IMR-90 (cell line): Measurements from ENCODE around the gene KCTD16. TPM values are rescaled to one million over a fixed set of nuclear protein-coding genes. Genes with fewer than 3 reads are reported as not detected.

ENCODE experiments used
- ATAC-seq: fragments of 200-7000 bp; cut with Tn5 transposase; 2 replicates; pipeline ENCODE4 v1.9.1; 2020; ENCODE audit warnings: low read depth, mild to moderate bottlenecking, moderate library complexity
- BruUV-seq: library from RNA; stranded (reverse); fragments of 400-500 nt; replicated peaks from 2 replicates; lab custom pipeline; 2021; lab: Mats Ljungman, UMichigan
- CTCF ChIA-PET: fragments of 300-600 bp; formaldehyde crosslinking; extraction: SDS; loops from one replicate; lab custom pipeline; 2021; ENCODE audit warnings: antibody characterized with exemption; lab: Yijun Ruan, JAX
- POLR2A ChIA-PET: fragments of 300-600 bp; sonication (Branson Sonifier 250); formaldehyde crosslinking; loops from one replicate; lab custom pipeline; 2022; ENCODE audit warnings: antibody characterized with exemption; ENCODE audit not compliant: unreplicated experiment; lab: Charles Lee
- DNase-seq: peaks from one replicate; pipeline ENCODE4 v3.0.0; 2013
- H2AFZ ChIP-seq: replicated peaks from 2 replicates; pipeline ENCODE3; 2013; ENCODE audit warnings: low read length, mild to moderate bottlenecking; ENCODE audit not compliant: poor library complexity
- H2AK5ac ChIP-seq: 2 replicates; pipeline ENCODE4 v1.6.1; 2013; ENCODE audit warnings: low read depth, low read length, inconsistent platforms
- H2AK9ac ChIP-seq: replicated peaks from 2 replicates; pipeline ENCODE3; 2013; ENCODE audit warnings: mild to moderate bottlenecking, low read depth, low read length, moderate library complexity; ENCODE audit not compliant: poor library complexity
- H2BK120ac ChIP-seq: 2 replicates; pipeline ENCODE4 v1.6.1; 2013; ENCODE audit warnings: low read depth, low read length, inconsistent platforms
- H2BK15ac ChIP-seq: 3 replicates; pipeline ENCODE4 v1.6.1; 2013; ENCODE audit warnings: low read depth, low read length, inconsistent platforms
- H2BK20ac ChIP-seq: 2 replicates; pipeline ENCODE4 v1.6.1; 2013; ENCODE audit warnings: low read depth, mild to moderate bottlenecking, inconsistent platforms, low read length, moderate library complexity
- H2BK5ac ChIP-seq: 2 replicates; pipeline ENCODE4 v1.6.1; 2013; ENCODE audit warnings: mild to moderate bottlenecking, low read depth, low read length, inconsistent platforms; ENCODE audit not compliant: poor library complexity, severe bottlenecking
- H3K14ac ChIP-seq: replicated peaks from 2 replicates; pipeline ENCODE4 v1.6.1; 2013; ENCODE audit warnings: low read depth, low read length, inconsistent platforms
- H3K18ac ChIP-seq: 2 replicates; pipeline ENCODE4 v1.6.1; 2013; ENCODE audit warnings: low read depth, low read length, control low read depth
- H3K23ac ChIP-seq: 2 replicates; pipeline ENCODE4 v1.6.1; 2013; ENCODE audit warnings: low read depth, low read length, inconsistent platforms
- H3K27ac ChIP-seq: 2 replicates; pipeline ENCODE4 v1.5.1; 2013; ENCODE audit warnings: mild to moderate bottlenecking, control low read depth, low read length; ENCODE audit not compliant: insufficient read depth
- H3K27me3 ChIP-seq: 2 replicates; pipeline ENCODE4 v1.6.1; 2013; ENCODE audit warnings: low read length; ENCODE audit not compliant: control insufficient read depth, insufficient read depth
- H3K36me3 ChIP-seq: 2 replicates; pipeline ENCODE4 v1.6.1; 2013; ENCODE audit warnings: low read length, mixed read lengths; ENCODE audit not compliant: control insufficient read depth, insufficient read depth
- H3K4ac ChIP-seq: 2 replicates; pipeline ENCODE4 v1.6.1; 2013; ENCODE audit warnings: low read depth, low read length, inconsistent platforms
- H3K4me1 ChIP-seq: 2 replicates; pipeline ENCODE4 v1.6.1; 2013; ENCODE audit warnings: low read length, mixed read lengths; ENCODE audit not compliant: control insufficient read depth, insufficient read depth
- H3K4me2 ChIP-seq: 2 replicates; pipeline ENCODE4 v1.6.1; 2013; ENCODE audit warnings: low read depth, mild to moderate bottlenecking, control low read depth, low read length, moderate library complexity
- H3K4me3 ChIP-seq: 2 replicates; pipeline ENCODE4 v1.5.1; 2013; ENCODE audit warnings: low read depth, mild to moderate bottlenecking, control low read depth, low read length, moderate library complexity; ENCODE audit not compliant: insufficient read depth
- H3K56ac ChIP-seq: 2 replicates; pipeline ENCODE4 v1.6.1; 2013; ENCODE audit warnings: low read length, inconsistent platforms; ENCODE audit not compliant: insufficient read depth; ENCODE audit errors: extremely low read depth
- H3K79me1 ChIP-seq, 2 experiments: 2 replicates each; pipeline ENCODE4 v1.6.1; 2013; ENCODE audit warnings: low read length in 2 of 2, inconsistent platforms in 1 of 2, low read depth in 1 of 2
- H3K9ac ChIP-seq: 2 replicates; pipeline ENCODE4 v1.6.1; 2013; ENCODE audit warnings: low read depth, low read length, control low read depth
- H3K9me1 ChIP-seq: 2 replicates; pipeline ENCODE4 v1.6.1; 2013; ENCODE audit warnings: low read length, inconsistent platforms; ENCODE audit not compliant: insufficient read depth
- H3K9me3 ChIP-seq: 2 replicates; pipeline ENCODE4 v1.6.1; 2013; ENCODE audit warnings: low read length; ENCODE audit not compliant: control insufficient read depth, insufficient read depth
- H4K20me1 ChIP-seq: 2 replicates; pipeline ENCODE4 v1.6.1; 2013; ENCODE audit warnings: low read length, inconsistent platforms; ENCODE audit not compliant: insufficient read depth
- H4K5ac ChIP-seq: 2 replicates; pipeline ENCODE4 v1.6.1; 2013; ENCODE audit warnings: mild to moderate bottlenecking, low read depth, low read length, control low read depth
- H4K8ac ChIP-seq, 2 experiments: 2 replicates each; pipeline ENCODE4 v1.6.1; 2013; ENCODE audit warnings: low read depth in 2 of 2, low read length in 2 of 2, control low read depth in 1 of 2, inconsistent platforms in 1 of 2
- H4K91ac ChIP-seq: 2 replicates; pipeline ENCODE4 v1.6.1; 2013; ENCODE audit warnings: low read depth, low read length, inconsistent platforms; ENCODE audit not compliant: insufficient read depth
- BHLHE40 ChIP-seq: fragments of 150-350 bp; IDR thresholded peaks from 2 replicates; pipeline ENCODE4 v1.6.1; 2016; ENCODE audit warnings: mild to moderate bottlenecking, low read depth, low read length
- CEBPB ChIP-seq: IDR thresholded peaks from 2 replicates; pipeline ENCODE4 v1.6.1; 2012; ENCODE audit warnings: low read depth, low read length, improper control_type of control experiment
- CHD1 ChIP-seq: IDR thresholded peaks from 2 replicates; pipeline ENCODE4 v1.6.1; 2012; ENCODE audit warnings: low read depth, low read length, improper control_type of control experiment
- FOS ChIP-seq: fragments of 150-350 bp; IDR thresholded peaks from 2 replicates; pipeline ENCODE4 v1.6.1; 2016; ENCODE audit warnings: low read depth, low read length
- MAFK ChIP-seq: IDR thresholded peaks from 2 replicates; pipeline ENCODE4 v1.6.1; 2012; ENCODE audit warnings: low read depth, low read length, improper control_type of control experiment
- MAZ ChIP-seq: IDR thresholded peaks from 2 replicates; pipeline ENCODE4 v1.6.1; 2012; ENCODE audit warnings: low read depth, mild to moderate bottlenecking, low read length, improper control_type of control experiment, moderate library complexity, borderline replicate concordance
- MXI1 ChIP-seq: IDR thresholded peaks from 2 replicates; pipeline ENCODE4 v1.6.1; 2012; ENCODE audit warnings: low read depth, mild to moderate bottlenecking, low read length, moderate library complexity, borderline replicate concordance
- NFE2L2 ChIP-seq: fragments of 150-350 bp; IDR thresholded peaks from 2 replicates; pipeline ENCODE4 v1.6.1; 2016; ENCODE audit warnings: low read depth, mild to moderate bottlenecking, low read length
- POLR2A ChIP-seq: IDR thresholded peaks from 2 replicates; pipeline ENCODE4 v1.6.1; 2012; ENCODE audit warnings: mild to moderate bottlenecking, low read depth, low read length
- RAD21 ChIP-seq: IDR thresholded peaks from 2 replicates; pipeline ENCODE4 v1.6.1; 2012; ENCODE audit warnings: low read length, improper control_type of control experiment
- RCOR1 ChIP-seq: IDR thresholded peaks from 2 replicates; pipeline ENCODE4 v1.6.1; 2012; ENCODE audit warnings: mild to moderate bottlenecking, low read length, improper control_type of control experiment; ENCODE audit not compliant: insufficient replicate concordance
- RFX5 ChIP-seq: IDR thresholded peaks from 2 replicates; pipeline ENCODE4 v1.8.0; 2012; ENCODE audit warnings: low read depth, mild to moderate bottlenecking, low read length, moderate library complexity
- SMC3 ChIP-seq: fragments of 150-350 bp; IDR thresholded peaks from 2 replicates; pipeline ENCODE4 v1.6.1; 2016; ENCODE audit warnings: low read depth, mild to moderate bottlenecking, antibody characterized with exemption, low read length, moderate library complexity
- WGBS, 2 experiments: methylation state at CpG; one replicate each; pipeline versions ENCODE4 v1.1.5 to v1.1.7; 2013; ENCODE audit warnings: missing lambda C conversion rate in 2 of 2; ENCODE audit not compliant: insufficient read length in 1 of 2; ENCODE audit errors: extremely low coverage in 2 of 2; 5-methylcytosine and 5-hydroxymethylcytosine counted together
- dilution Hi-C: fragments of 300-500 bp; cut with HindIII; formaldehyde crosslinking; loops from one replicate; pipeline ENCODE4 v1.14.3; 2018; ENCODE audit warnings: low sequenced_read_pairs; ENCODE audit not compliant: unreplicated experiment
- in situ Hi-C: fragments of 300-500 bp; cut with MboI; formaldehyde crosslinking; loops from 3 replicates; pipeline ENCODE4 v1.14.3; 2019; ENCODE audit warnings: low sequenced_read_pairs, inconsistent platforms, mixed read lengths
- intact Hi-C: fragments of 100-400 bp; cut with micrococcal nuclease; formaldehyde crosslinking; loops from 2 replicates; pipeline ENCODE4 v1.10.0; 2022
- polyA plus RNA-seq, 3 experiments: library from polyadenylated mRNA; depleted of rRNA; stranded (reverse); fragments of >200 nt; gene quantifications; 2 replicates each; pipeline ENCODE4 v1.2.3, GENCODE V29; 2012; ENCODE audit warnings: low replicate concordance in 1 of 3
- total RNA-seq: library from RNA; depleted of rRNA; stranded (reverse); fragments of >200 nt; gene quantifications from 2 replicates; pipeline ENCODE4 v1.2.3, GENCODE V29; 2012
- TF ChIP-seq, protein P1 (sequence below): conservative IDR thresholded peaks from 2 replicates; pipeline ENCODE4 v1.5.1; 2012; ENCODE audit warnings: mild to moderate bottlenecking, low read depth, low read length, improper control_type of control experiment
- TF ChIP-seq, protein P2 (sequence below): fragments of 150-350 bp; IDR thresholded peaks from 2 replicates; pipeline ENCODE4 v1.6.1; 2017; ENCODE audit warnings: mild to moderate bottlenecking, antibody characterized with exemption, low read length, low read depth

The KCTD16 gene
- total and polyA plus RNA-seq, 2 of the 4 experiments (the other 2 are of a cell fraction), result 0.43 to 1.1 TPM

DNA sequence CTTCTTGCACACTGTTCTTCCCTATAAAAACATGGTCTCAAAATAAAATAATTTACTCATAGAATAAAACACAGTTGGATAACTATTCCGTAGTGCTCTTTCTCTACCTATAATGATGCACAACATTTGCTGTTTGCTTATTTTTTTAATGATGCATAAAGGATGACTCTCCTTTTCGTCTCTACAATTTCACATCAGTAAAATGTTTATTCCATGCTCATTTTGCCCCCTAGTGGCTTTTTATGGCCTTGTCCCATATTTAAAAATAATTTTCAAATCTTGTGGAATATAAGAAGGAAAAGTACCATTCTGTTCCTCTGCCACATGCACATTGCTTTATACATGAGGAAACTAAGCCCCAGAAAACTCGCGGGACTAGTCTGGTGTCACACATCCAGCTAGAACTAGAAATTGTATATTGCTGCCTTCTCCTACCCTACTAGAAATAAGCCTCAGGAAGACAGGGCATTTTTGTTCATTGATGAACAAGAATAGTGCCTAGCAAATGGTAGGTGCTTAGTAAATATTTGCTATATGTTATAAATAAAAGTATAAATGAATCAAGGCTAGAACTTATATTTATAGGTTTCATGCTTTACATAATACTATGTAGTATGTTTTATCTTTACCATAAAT is 12.7 kb downstream of the KCTD16 start:
- no peaks in the 10 kb centered on the region for H4K20me1 ChIP-seq
- peak overlapping the region in 1 of 2 experiments; percentile 41; a peak in 1 of 4 replicates for H4K8ac ChIP-seq
- H2BK5ac ChIP-seq, result no peak overlapping the region
- H3K14ac ChIP-seq, result peak overlapping the region; percentile 81; the same call in 1 of the 2 replicates
- no peak overlapping the region for H3K56ac ChIP-seq
- peaks cover 2% of the 10 kb centered on the region; the same call in 1 of the 2 replicates for H3K9me3 ChIP-seq
- DNase-seq (peak; percentile 85), ATAC-seq (peak; percentile 66)
- no peaks in the 10 kb centered on the region for H3K9me1 ChIP-seq
- H3K36me3 ChIP-seq, result no peaks in the 10 kb centered on the region
- BruUV-seq, result no TSS peak
- H2AK9ac ChIP-seq, result no peak overlapping the region
- H2AFZ ChIP-seq, result no peak overlapping the region
- 0 out of 2 replicates have a peak overlapping the region, but pooled peaks have one; percentile 10 for H3K4me2 ChIP-seq
- ChIA-PET CTCF (no interaction called here), POLR2A (no interaction called here)
- H3K79me1 ChIP-seq, result no peaks in the 10 kb centered on the region
- no peak overlapping the region for H3K9ac ChIP-seq
- no peak overlapping the region for H3K23ac ChIP-seq
- no peak overlapping the region for H4K5ac ChIP-seq
- in situ Hi-C loops, result loop anchor here (25.0 kb wide), 1 partner anchor 1171 kb away; no protein-coding TSS in a partner anchor
- intact Hi-C loops, result loop anchor here (2.0 to 10.0 kb wide), 3 partner anchors 357 to 1469 kb away; partner anchors contain the start of gene NR3C1
- H2BK15ac ChIP-seq, result 0 out of 3 replicates have a peak overlapping the region, but pooled peaks have one; percentile 45
- H2BK20ac ChIP-seq, result peak overlapping the region; percentile 70; the same call in 1 of the 2 replicates
- H4K91ac ChIP-seq, result no peak overlapping the region
- no peak overlapping the region; the same call in 1 of the 2 replicates for H3K18ac ChIP-seq
- 0 out of 2 replicates have a peak overlapping the region, but pooled peaks have one; percentile 53 for H3K4ac ChIP-seq
- WGBS, 2 experiments, result no CpG with 5 or more reads among the region's 4 CpGs
- dilution Hi-C loops, result no loop called here
- H2AK5ac ChIP-seq, result no peak overlapping the region
- no peak overlapping the region for H3K27ac ChIP-seq
- H3K4me3 ChIP-seq, result no peak overlapping the region
- peak overlapping the region; percentile 68; the same call in 1 of the 2 replicates for H2BK120ac ChIP-seq
- no peaks in the 10 kb centered on the region for H3K27me3 ChIP-seq
- H3K4me1 ChIP-seq, result peaks cover 3% of the 10 kb centered on the region; the same call in 1 of the 2 replicates
- TF ChIP-seq FOS (peak; percentile 94), CHD1 (no peak), BHLHE40 (no peak), MAZ (no peak), RAD21 (peak; percentile 74), POLR2A (no peak), SMC3 (peak; percentile 64), RCOR1 (no peak), NFE2L2 (peak; percentile 61; the same call in 1 of the 2 replicates), CEBPB (no peak), RFX5 (no peak), MXI1 (no peak), MAFK (no peak; the same call in 1 of the 2 replicates)
- TF ChIP-seq, protein P1, sequence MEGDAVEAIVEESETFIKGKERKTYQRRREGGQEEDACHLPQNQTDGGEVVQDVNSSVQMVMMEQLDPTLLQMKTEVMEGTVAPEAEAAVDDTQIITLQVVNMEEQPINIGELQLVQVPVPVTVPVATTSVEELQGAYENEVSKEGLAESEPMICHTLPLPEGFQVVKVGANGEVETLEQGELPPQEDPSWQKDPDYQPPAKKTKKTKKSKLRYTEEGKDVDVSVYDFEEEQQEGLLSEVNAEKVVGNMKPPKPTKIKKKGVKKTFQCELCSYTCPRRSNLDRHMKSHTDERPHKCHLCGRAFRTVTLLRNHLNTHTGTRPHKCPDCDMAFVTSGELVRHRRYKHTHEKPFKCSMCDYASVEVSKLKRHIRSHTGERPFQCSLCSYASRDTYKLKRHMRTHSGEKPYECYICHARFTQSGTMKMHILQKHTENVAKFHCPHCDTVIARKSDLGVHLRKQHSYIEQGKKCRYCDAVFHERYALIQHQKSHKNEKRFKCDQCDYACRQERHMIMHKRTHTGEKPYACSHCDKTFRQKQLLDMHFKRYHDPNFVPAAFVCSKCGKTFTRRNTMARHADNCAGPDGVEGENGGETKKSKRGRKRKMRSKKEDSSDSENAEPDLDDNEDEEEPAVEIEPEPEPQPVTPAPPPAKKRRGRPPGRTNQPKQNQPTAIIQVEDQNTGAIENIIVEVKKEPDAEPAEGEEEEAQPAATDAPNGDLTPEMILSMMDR, result peak; percentile 79
- TF ChIP-seq, protein P2, sequence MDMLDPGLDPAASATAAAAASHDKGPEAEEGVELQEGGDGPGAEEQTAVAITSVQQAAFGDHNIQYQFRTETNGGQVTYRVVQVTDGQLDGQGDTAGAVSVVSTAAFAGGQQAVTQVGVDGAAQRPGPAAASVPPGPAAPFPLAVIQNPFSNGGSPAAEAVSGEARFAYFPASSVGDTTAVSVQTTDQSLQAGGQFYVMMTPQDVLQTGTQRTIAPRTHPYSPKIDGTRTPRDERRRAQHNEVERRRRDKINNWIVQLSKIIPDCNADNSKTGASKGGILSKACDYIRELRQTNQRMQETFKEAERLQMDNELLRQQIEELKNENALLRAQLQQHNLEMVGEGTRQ, result no peak
